WTC11 (cell line): ENCODE data around the gene SEMA4C.

Experiments used
- CREB1 ChIP-seq: sonication (generic); formaldehyde crosslinking; IDR thresholded peaks from 2 replicates; pipeline ENCODE4 v1.8.0; 2023; ENCODE audit warnings: mild to moderate bottlenecking, missing genetic modification reagents
- CTCF ChIP-seq: fragments of 200-600 bp; IDR thresholded peaks from 2 replicates; pipeline ENCODE4 v1.8.0; 2022; ENCODE audit warnings: antibody characterized with exemption
- ETV6 ChIP-seq: sonication (generic); formaldehyde crosslinking; IDR thresholded peaks from 2 replicates; pipeline ENCODE4 v1.8.1; 2022; ENCODE audit warnings: mild to moderate bottlenecking, missing genetic modification reagents
- JUN ChIP-seq: sonication (generic); formaldehyde crosslinking; IDR thresholded peaks from 2 replicates; pipeline ENCODE4 v1.8.0; 2023; ENCODE audit warnings: mild to moderate bottlenecking, missing genetic modification reagents
- NR3C1 ChIP-seq: sonication (generic); formaldehyde crosslinking; conservative IDR thresholded peaks from 2 replicates; pipeline ENCODE4 v1.8.1; 2023; ENCODE audit warnings: low read depth, mild to moderate bottlenecking, missing genetic modification reagents
- PREB ChIP-seq: sonication (generic); formaldehyde crosslinking; IDR thresholded peaks from 2 replicates; pipeline ENCODE4 v1.8.1; 2022; ENCODE audit warnings: mild to moderate bottlenecking, missing genetic modification reagents, moderate library complexity, borderline replicate concordance
- TEAD1 ChIP-seq: sonication (generic); formaldehyde crosslinking; IDR thresholded peaks from 2 replicates; pipeline ENCODE4 v1.8.0; 2022; ENCODE audit warnings: mild to moderate bottlenecking, missing genetic modification reagents
- TEAD4 ChIP-seq: sonication (generic); formaldehyde crosslinking; IDR thresholded peaks from 2 replicates; pipeline ENCODE4 v1.8.0; 2022; ENCODE audit warnings: mild to moderate bottlenecking, missing genetic modification reagents
- ZNF232 ChIP-seq: sonication (generic); formaldehyde crosslinking; IDR thresholded peaks from 2 replicates; pipeline ENCODE4 v1.8.0; 2022; ENCODE audit warnings: mild to moderate bottlenecking, missing genetic modification reagents
- ZNF416 ChIP-seq: fragments of 250-450 bp; sonication (Bioruptor Pico); IDR thresholded peaks from 2 replicates; pipeline ENCODE4 v1.9.0; 2021; ENCODE audit warnings: mild to moderate bottlenecking, inconsistent platforms
- TF ChIP-seq, protein P1 (sequence below): sonication (generic); formaldehyde crosslinking; IDR thresholded peaks from 2 replicates; pipeline ENCODE4 v1.8.1; 2023; ENCODE audit warnings: mild to moderate bottlenecking, missing genetic modification reagents, moderate library complexity
- TF ChIP-seq, protein P2 (sequence below): sonication (generic); formaldehyde crosslinking; IDR thresholded peaks from 2 replicates; pipeline ENCODE4 v1.8.0; 2022; ENCODE audit warnings: mild to moderate bottlenecking, missing genetic modification reagents
- TF ChIP-seq, protein P3 (sequence below): sonication (generic); formaldehyde crosslinking; IDR thresholded peaks from 2 replicates; pipeline ENCODE4 v1.8.1; 2023; ENCODE audit warnings: mild to moderate bottlenecking, missing genetic modification reagents, moderate library complexity

DNA sequence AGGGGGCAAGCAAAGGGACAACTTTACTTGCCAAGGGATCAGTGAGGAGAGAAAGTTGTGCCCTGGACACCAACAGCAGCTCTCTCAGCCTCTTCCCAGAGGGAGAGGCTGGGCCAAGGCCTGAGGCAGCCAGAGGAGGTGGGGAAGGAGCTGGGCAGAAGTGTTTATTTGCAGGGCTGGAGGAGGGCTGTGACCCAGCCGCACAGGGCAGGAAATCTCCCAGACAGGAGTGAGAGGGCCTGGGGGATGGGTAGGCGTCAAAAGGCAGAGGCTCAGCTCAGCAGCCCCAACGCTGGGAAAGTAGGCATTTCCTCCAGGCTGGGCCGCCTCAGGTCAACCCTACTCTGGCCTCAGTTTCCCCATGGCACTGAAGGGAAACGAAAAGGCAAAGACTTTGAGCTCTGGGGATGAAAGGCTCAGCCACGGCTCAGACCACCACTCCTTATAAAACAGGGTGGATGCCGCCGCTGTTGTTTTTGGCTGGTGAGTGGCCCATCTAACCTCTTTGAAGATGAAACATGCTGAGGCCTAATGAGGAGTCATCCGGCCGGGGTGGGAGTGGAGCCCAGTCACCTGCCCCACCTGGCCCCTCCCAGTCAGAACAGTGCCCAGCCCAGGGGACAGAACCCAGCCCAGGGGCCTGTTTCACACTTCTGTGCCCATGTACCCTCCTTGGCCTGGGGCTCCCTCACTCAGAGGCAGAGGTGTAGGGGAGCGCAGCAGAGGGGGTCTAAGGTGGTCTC lies 21.9 kb upstream of the SEMA4C start:
- TF ChIP-seq CTCF (no peak), ZNF232 (no peak), PREB (CRISPR knock-in tag) (no peak), NR3C1 (CRISPR knock-in tag) (no peak), CREB1 (no peak), JUN (CRISPR knock-in tag) (no peak), ETV6 (no peak), ZNF416 (CRISPR knock-in tag) (no peak), TEAD1 (no peak), TEAD4 (no peak)
- TF ChIP-seq, protein P1, sequence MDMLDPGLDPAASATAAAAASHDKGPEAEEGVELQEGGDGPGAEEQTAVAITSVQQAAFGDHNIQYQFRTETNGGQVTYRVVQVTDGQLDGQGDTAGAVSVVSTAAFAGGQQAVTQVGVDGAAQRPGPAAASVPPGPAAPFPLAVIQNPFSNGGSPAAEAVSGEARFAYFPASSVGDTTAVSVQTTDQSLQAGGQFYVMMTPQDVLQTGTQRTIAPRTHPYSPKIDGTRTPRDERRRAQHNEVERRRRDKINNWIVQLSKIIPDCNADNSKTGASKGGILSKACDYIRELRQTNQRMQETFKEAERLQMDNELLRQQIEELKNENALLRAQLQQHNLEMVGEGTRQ, result no peak
- TF ChIP-seq, protein P2, sequence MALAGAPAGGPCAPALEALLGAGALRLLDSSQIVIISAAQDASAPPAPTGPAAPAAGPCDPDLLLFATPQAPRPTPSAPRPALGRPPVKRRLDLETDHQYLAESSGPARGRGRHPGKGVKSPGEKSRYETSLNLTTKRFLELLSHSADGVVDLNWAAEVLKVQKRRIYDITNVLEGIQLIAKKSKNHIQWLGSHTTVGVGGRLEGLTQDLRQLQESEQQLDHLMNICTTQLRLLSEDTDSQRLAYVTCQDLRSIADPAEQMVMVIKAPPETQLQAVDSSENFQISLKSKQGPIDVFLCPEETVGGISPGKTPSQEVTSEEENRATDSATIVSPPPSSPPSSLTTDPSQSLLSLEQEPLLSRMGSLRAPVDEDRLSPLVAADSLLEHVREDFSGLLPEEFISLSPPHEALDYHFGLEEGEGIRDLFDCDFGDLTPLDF (CRISPR knock-in tag), result no peak
- TF ChIP-seq, protein P3, sequence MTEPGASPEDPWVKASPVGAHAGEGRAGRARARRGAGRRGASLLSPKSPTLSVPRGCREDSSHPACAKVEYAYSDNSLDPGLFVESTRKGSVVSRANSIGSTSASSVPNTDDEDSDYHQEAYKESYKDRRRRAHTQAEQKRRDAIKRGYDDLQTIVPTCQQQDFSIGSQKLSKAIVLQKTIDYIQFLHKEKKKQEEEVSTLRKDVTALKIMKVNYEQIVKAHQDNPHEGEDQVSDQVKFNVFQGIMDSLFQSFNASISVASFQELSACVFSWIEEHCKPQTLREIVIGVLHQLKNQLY (CRISPR knock-in tag), result no peak
